Thyroid gland (tissue), 4 donors: ENCODE results near the gene JMY.

Source experiments
- CTCF ChIP-seq, 6 experiments: fragments of 200-600 bp in 3 of 6; fragments of 450-650 bp in 3 of 6; sonication (generic) in 3 of 6; IDR thresholded peaks; one replicate each; pipeline ENCODE4 v1.5.1; 2016 to 2019; ENCODE audit warnings: antibody characterized with exemption in 6 of 6, mild to moderate bottlenecking in 2 of 6, inconsistent platforms in 1 of 6, moderate library complexity in 1 of 6
- POLR2A ChIP-seq, 2 donors: fragments of 450-650 bp; IDR thresholded peaks; one replicate each; pipeline ENCODE4 v1.6.1; 2017; ENCODE audit warnings: antibody characterized with exemption in 2 of 2, mild to moderate bottlenecking in 2 of 2, moderate library complexity in 1 of 2

- TF ChIP-seq CTCF (IDR thresholded peaks at IDR 0.05) (no peak), POLR2A (IDR thresholded peaks at IDR 0.05) (no peak)
Observed at GRCh38 chr5:79287380-79287779, 51.4 kb downstream of the JMY start.
